HCT116 (cell line): ENCODE measurements around the gene THSD4. TPM values are rescaled to one million over a fixed set of nuclear protein-coding genes. Genes with fewer than 3 reads are reported as not detected.

ENCODE experiments used
- ATAC-seq: fragments of 200-7000 bp; cut with Tn5 transposase; 2 replicates; pipeline ENCODE4 v1.9.1; 2020; ENCODE audit warnings: mild to moderate bottlenecking, moderate library complexity
- BruUV-seq: library from RNA; stranded (reverse); fragments of 400-500 nt; replicated peaks from 2 replicates; lab custom pipeline; 2021; lab: Mats Ljungman, UMichigan
- CTCF ChIA-PET: fragments of 300-600 bp; sonication (Branson Sonifier 250); formaldehyde crosslinking; loops from one replicate; lab custom pipeline; 2021; ENCODE audit warnings: antibody characterized with exemption; lab: Charles Lee
- POLR2A ChIA-PET: fragments of 300-600, 350-600 bp; sonication (Branson Sonifier 250); formaldehyde crosslinking; loops from one replicate; lab custom pipeline; 2021; ENCODE audit warnings: antibody characterized with exemption; lab: Charles Lee
- RAD21 ChIA-PET, 2 experiments: fragments of 300-600 bp; sonication (Branson Sonifier 250); formaldehyde crosslinking; loops; one replicate each; lab custom pipeline; 2023; ENCODE audit warnings: low total read pairs in 2 of 2; ENCODE audit not compliant: uncharacterized antibody in 2 of 2, unreplicated experiment in 2 of 2, low non-redundant PET in 1 of 2; lab: Charles Lee
- DNase-seq: peaks from one replicate; pipeline ENCODE4 v3.0.0-alpha.2; 2010; ENCODE audit warnings: low read depth, low spot score
- H2AFZ ChIP-seq: fragments of 200-600 bp; shearing (Covaris generic), sonication (generic); 2 replicates; pipeline ENCODE4 v1.6.1; 2017; ENCODE audit warnings: low read depth, mixed run types, mixed read lengths, antibody characterized with exemption, low read length; ENCODE audit not compliant: poor library complexity, severe bottlenecking
- H3K27ac ChIP-seq: 2 replicates; pipeline ENCODE4 v1.5.1; 2012; ENCODE audit warnings: low read depth, low read length
- H3K27me3 ChIP-seq: fragments of 200-600 bp; sonication (generic); 2 replicates; pipeline ENCODE4 v1.6.1; 2016; ENCODE audit warnings: mixed run types, low read length, mixed read lengths; ENCODE audit not compliant: insufficient read depth
- H3K36me3 ChIP-seq, 2 experiments: fragments of 200-500 bp in 1 of 2; fragments of 200-600 bp in 1 of 2; sonication (Bioruptor generic) in 1 of 2; sonication (generic) in 1 of 2; 2 replicates each; pipeline versions ENCODE4 v1.5.1 to v1.6.1; 2014 to 2016; ENCODE audit warnings: low read length in 2 of 2, inconsistent platforms in 1 of 2, mixed read lengths in 1 of 2, mixed run types in 1 of 2; ENCODE audit not compliant: insufficient read depth in 2 of 2, control insufficient read depth in 1 of 2
- H3K4me1 ChIP-seq, 2 experiments: fragments of 200-600 bp in 1 of 2; sonication (generic) in 1 of 2; 2 replicates each; pipeline versions ENCODE4 v1.5.1 to v1.6.1; 2012 to 2017; ENCODE audit warnings: low read length in 2 of 2, inconsistent platforms in 1 of 2, mild to moderate bottlenecking in 1 of 2, mixed read lengths in 1 of 2, mixed run types in 1 of 2, moderate library complexity in 1 of 2; ENCODE audit not compliant: insufficient read depth in 2 of 2, control insufficient read depth in 1 of 2
- H3K4me2 ChIP-seq: fragments of 200-600 bp; sonication (generic); 2 replicates; pipeline ENCODE4 v1.6.1; 2017; ENCODE audit warnings: mixed run types, low read length, mixed read lengths
- H3K4me3 ChIP-seq, 2 experiments: fragments of 200-600 bp in 1 of 2; sonication (generic) in 1 of 2; replicated peaks in 1 of 2; 2 replicates each; pipeline ENCODE4 v1.5.1; 2011 to 2016; ENCODE audit warnings: low read length in 2 of 2, control low read depth in 1 of 2, low read depth in 1 of 2, mild to moderate bottlenecking in 1 of 2, mixed read lengths in 1 of 2, mixed run types in 1 of 2
- H3K79me2 ChIP-seq: fragments of 200-600 bp; sonication (generic); 2 replicates; pipeline ENCODE4 v1.6.1; 2017; ENCODE audit warnings: mild to moderate bottlenecking, mixed run types, low read length, moderate library complexity, mixed read lengths; ENCODE audit not compliant: insufficient read depth
- H3K9ac ChIP-seq: fragments of 200-600 bp; sonication (generic); 2 replicates; pipeline ENCODE4 v1.6.1; 2016; ENCODE audit warnings: low read length, mixed read lengths
- H3K9me2 ChIP-seq: fragments of 200-600 bp; sonication (generic), shearing (Covaris generic); 2 replicates; pipeline ENCODE4 v1.6.1; 2017; ENCODE audit warnings: mixed run types, mild to moderate bottlenecking, moderate library complexity; ENCODE audit not compliant: insufficient read depth
- H3K9me3 ChIP-seq, 2 experiments: fragments of 200-500 bp in 1 of 2; fragments of 200-600 bp in 1 of 2; sonication (Bioruptor generic) in 1 of 2; sonication (generic) in 1 of 2; 2 replicates each; pipeline ENCODE4 v1.6.1; 2014 to 2017; ENCODE audit warnings: low read length in 2 of 2, mixed read lengths in 2 of 2, inconsistent platforms in 1 of 2, low read depth in 1 of 2, mild to moderate bottlenecking in 1 of 2, mixed run types in 1 of 2, moderate library complexity in 1 of 2; ENCODE audit not compliant: control insufficient read depth in 1 of 2, insufficient read depth in 1 of 2
- H4K20me1 ChIP-seq: fragments of 200-600 bp; sonication (generic), shearing (Covaris generic); 2 replicates; pipeline ENCODE4 v1.6.1; 2017; ENCODE audit warnings: mixed run types, mild to moderate bottlenecking, moderate library complexity; ENCODE audit not compliant: insufficient read depth
- CBX3 ChIP-seq: IDR thresholded peaks from 2 replicates; pipeline ENCODE4 v1.6.1; 2012; ENCODE audit warnings: low read depth
- CEBPB ChIP-seq: IDR thresholded peaks from 2 replicates; pipeline ENCODE4 v1.6.1; 2012; ENCODE audit warnings: low read depth
- ELF1 ChIP-seq: IDR thresholded peaks from 2 replicates; pipeline ENCODE4 v1.6.1; 2012; ENCODE audit warnings: low read depth, borderline replicate concordance
- EZH2 ChIP-seq: fragments of 200-600 bp; sonication (generic); IDR thresholded peaks from 2 replicates; pipeline ENCODE4 v1.6.1; 2017; ENCODE audit warnings: antibody characterized with exemption, mixed run types
- EZH2phosphoT487 ChIP-seq: fragments of 200-600 bp; IDR thresholded peaks from 2 replicates; pipeline ENCODE4 v1.6.1; 2018; ENCODE audit warnings: antibody characterized with exemption, borderline replicate concordance
- FOSL1 ChIP-seq: IDR thresholded peaks from 2 replicates; pipeline ENCODE4 v1.6.1; 2012; ENCODE audit warnings: low read depth
- JUND ChIP-seq: IDR thresholded peaks from 2 replicates; pipeline ENCODE4 v1.6.1; 2012
- POLR2A ChIP-seq: IDR thresholded peaks from 2 replicates; pipeline ENCODE4 v1.7.0; 2011; ENCODE audit warnings: borderline replicate concordance; ENCODE audit not compliant: insufficient read depth, insufficient read length; ENCODE audit errors: extremely low read depth
- POLR2AphosphoS5 ChIP-seq: IDR thresholded peaks from 2 replicates; pipeline ENCODE4 v1.6.1; 2011; ENCODE audit warnings: mild to moderate bottlenecking, low read depth, low read length, moderate library complexity
- RAD21 ChIP-seq: IDR thresholded peaks from 2 replicates; pipeline ENCODE4 v1.6.1; 2012; ENCODE audit warnings: low read depth, mild to moderate bottlenecking
- SIN3A ChIP-seq: IDR thresholded peaks from 2 replicates; pipeline ENCODE4 v1.6.1; 2012; ENCODE audit warnings: low read depth
- SP1 ChIP-seq: IDR thresholded peaks from 2 replicates; pipeline ENCODE4 v1.6.1; 2012; ENCODE audit warnings: low read depth
- TCF7L2 ChIP-seq: IDR thresholded peaks from 2 replicates; pipeline ENCODE4 v1.7.0; 2011; ENCODE audit warnings: borderline replicate concordance, inconsistent platforms; ENCODE audit not compliant: insufficient read depth, insufficient read length; ENCODE audit errors: extremely low read depth
- YY1 ChIP-seq: IDR thresholded peaks from 2 replicates; pipeline ENCODE4 v1.6.1; 2011; ENCODE audit warnings: low read length, low read depth, moderate library complexity, mild to moderate bottlenecking; ENCODE audit not compliant: insufficient replicate concordance; ENCODE audit errors: extremely low read depth
- ZFX ChIP-seq: fragments of 450-650 bp; IDR thresholded peaks from 2 replicates; pipeline ENCODE4 v1.6.1; 2017
- ZNF274 ChIP-seq: fragments of 200-500 bp; sonication (Bioruptor generic); IDR thresholded peaks from 2 replicates; pipeline ENCODE4 v1.6.1; 2014; ENCODE audit warnings: mild to moderate bottlenecking, low read depth, low read length, inconsistent platforms
- intact Hi-C: fragments of 100-400 bp; cut with micrococcal nuclease; formaldehyde crosslinking; loops from 2 replicates; pipeline ENCODE4 v1.10.0; 2022
- total RNA-seq: library from RNA; stranded (reverse); gene quantifications from one replicate; pipeline ENCODE4 v1.2.1, GENCODE V29; 2021; ENCODE audit not compliant: unreplicated experiment
- TF ChIP-seq, protein P1 (sequence below): IDR thresholded peaks from 2 replicates; pipeline ENCODE4 v1.6.1; 2012; ENCODE audit warnings: low read depth

Gene THSD4
- total RNA-seq, 1 experiment from 2014 or later: 30.5 TPM

DNA sequence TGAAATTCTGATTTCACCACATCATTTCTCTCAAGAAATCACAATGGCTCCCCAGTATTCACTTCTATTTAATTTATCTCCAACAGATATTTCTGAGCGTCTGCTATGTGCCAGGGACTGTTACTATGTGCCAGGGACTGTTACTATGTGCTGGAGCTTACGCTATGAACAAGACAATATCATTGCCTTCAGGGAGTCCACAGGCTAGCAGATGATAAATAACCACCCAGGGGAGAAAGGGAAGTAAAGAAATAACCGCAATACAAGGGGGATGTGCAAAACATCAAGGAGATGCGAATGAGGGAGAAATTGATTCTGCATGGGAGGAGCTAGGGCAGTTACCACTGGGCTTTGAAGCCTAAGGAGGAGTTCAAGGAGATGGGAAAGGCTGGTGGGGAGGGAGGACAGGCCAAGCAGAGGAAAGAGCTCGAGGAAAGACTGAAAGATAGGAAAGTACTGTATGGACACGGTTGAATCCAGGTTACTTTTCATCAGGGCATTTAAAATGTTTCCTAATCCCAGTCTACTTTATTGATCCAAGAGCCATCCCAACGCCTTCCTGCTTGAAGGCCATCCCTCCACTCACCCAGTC is 2.5 kb downstream of the THSD4 start:
- Histone ChIP-seq H3K27ac (no peak overlapping the region), H3K9ac (no peak overlapping the region), H3K79me2 (peaks cover 15% of the 10 kb centered on the region; the same call in 1 of the 2 replicates), H4K20me1 (no peaks in the 10 kb centered on the region), H3K4me2 (no peak overlapping the region), H3K9me3 (no peaks in the 10 kb centered on the region), H3K36me3 (no peaks in the 10 kb centered on the region), H2AFZ (no peak overlapping the region), H3K27me3 (no peaks in the 10 kb centered on the region), H3K4me1 (peaks cover 21 to 36% of the 10 kb centered on the region in 2 experiments), H3K4me3 (no peak overlapping the region), H3K9me2 (no peaks in the 10 kb centered on the region)
- BruUV-seq: no TSS peak
- intact Hi-C loops: loop anchor here (2.0 to 10.0 kb wide), 3 partner anchors 177 to 684 kb away; partner anchors contain the start of genes LRRC49 and THAP10
- CTCF ChIA-PET: no interaction called here
- RAD21 ChIA-PET: no interaction called here
- no peak for TF ChIP-seq CBX3
- TF ChIP-seq EZH2phosphoT487: no peak
- no peak for TF ChIP-seq EZH2
- TF ChIP-seq SIN3A: no peak
- no peak for TF ChIP-seq ZNF274
- no peak for TF ChIP-seq POLR2AphosphoS5
- no peak for TF ChIP-seq YY1
- no peak for TF ChIP-seq ZFX
- TF ChIP-seq TCF7L2: no peak
- no peak for TF ChIP-seq FOSL1
- TF ChIP-seq CEBPB: no peak
- no peak for TF ChIP-seq ELF1
- TF ChIP-seq SP1: no peak
- TF ChIP-seq RAD21: no peak
- no peak for TF ChIP-seq POLR2A
- no peak for TF ChIP-seq JUND
- TF ChIP-seq, protein P1, sequence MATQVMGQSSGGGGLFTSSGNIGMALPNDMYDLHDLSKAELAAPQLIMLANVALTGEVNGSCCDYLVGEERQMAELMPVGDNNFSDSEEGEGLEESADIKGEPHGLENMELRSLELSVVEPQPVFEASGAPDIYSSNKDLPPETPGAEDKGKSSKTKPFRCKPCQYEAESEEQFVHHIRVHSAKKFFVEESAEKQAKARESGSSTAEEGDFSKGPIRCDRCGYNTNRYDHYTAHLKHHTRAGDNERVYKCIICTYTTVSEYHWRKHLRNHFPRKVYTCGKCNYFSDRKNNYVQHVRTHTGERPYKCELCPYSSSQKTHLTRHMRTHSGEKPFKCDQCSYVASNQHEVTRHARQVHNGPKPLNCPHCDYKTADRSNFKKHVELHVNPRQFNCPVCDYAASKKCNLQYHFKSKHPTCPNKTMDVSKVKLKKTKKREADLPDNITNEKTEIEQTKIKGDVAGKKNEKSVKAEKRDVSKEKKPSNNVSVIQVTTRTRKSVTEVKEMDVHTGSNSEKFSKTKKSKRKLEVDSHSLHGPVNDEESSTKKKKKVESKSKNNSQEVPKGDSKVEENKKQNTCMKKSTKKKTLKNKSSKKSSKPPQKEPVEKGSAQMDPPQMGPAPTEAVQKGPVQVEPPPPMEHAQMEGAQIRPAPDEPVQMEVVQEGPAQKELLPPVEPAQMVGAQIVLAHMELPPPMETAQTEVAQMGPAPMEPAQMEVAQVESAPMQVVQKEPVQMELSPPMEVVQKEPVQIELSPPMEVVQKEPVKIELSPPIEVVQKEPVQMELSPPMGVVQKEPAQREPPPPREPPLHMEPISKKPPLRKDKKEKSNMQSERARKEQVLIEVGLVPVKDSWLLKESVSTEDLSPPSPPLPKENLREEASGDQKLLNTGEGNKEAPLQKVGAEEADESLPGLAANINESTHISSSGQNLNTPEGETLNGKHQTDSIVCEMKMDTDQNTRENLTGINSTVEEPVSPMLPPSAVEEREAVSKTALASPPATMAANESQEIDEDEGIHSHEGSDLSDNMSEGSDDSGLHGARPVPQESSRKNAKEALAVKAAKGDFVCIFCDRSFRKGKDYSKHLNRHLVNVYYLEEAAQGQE: no peak
- ATAC-seq: no peak
- POLR2A ChIA-PET: no interaction called here
- no peak for DNase-seq
